Gastroesophageal sphincter (tissue), 3 donors: ENCODE measurements around the gene COMMD9.

Source experiments
- POLR2AphosphoS5 ChIP-seq: sonication (generic); formaldehyde crosslinking; IDR thresholded peaks from one replicate; pipeline ENCODE4 v1.6.1; 2017; ENCODE audit warnings: antibody characterized with exemption
- TF ChIP-seq, protein P1 (sequence below), 4 experiments: fragments of 200-600 bp in 2 of 4; fragments of 450-650 bp in 2 of 4; sonication (generic) in 1 of 4; IDR thresholded peaks; one replicate each; pipeline ENCODE4 v1.5.1; 2017 to 2019; ENCODE audit warnings: antibody characterized with exemption in 4 of 4, mild to moderate bottlenecking in 2 of 4, moderate library complexity in 2 of 4

DNA sequence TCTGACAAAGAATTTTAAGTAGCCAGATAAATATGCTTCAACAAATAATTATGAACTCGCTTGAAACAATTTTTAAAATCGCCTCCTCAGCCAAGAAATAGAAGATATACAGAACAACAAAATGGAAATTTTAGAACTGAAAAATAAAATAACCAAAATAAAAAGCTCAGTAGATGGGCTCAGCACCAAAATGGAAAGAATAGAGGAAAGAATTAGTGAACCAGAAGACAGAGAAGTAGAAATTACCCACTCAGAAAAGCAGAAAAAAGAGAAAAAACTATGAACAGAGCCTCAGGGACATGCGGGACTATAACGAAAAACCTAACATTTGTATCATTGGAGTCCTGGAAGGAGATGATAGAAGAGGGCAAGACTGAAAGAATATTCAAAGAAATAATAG lies 7.4 kb downstream of the COMMD9 start:
- no peak for TF ChIP-seq POLR2AphosphoS5
- TF ChIP-seq, protein P1, sequence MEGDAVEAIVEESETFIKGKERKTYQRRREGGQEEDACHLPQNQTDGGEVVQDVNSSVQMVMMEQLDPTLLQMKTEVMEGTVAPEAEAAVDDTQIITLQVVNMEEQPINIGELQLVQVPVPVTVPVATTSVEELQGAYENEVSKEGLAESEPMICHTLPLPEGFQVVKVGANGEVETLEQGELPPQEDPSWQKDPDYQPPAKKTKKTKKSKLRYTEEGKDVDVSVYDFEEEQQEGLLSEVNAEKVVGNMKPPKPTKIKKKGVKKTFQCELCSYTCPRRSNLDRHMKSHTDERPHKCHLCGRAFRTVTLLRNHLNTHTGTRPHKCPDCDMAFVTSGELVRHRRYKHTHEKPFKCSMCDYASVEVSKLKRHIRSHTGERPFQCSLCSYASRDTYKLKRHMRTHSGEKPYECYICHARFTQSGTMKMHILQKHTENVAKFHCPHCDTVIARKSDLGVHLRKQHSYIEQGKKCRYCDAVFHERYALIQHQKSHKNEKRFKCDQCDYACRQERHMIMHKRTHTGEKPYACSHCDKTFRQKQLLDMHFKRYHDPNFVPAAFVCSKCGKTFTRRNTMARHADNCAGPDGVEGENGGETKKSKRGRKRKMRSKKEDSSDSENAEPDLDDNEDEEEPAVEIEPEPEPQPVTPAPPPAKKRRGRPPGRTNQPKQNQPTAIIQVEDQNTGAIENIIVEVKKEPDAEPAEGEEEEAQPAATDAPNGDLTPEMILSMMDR (IDR thresholded peaks at IDR 0.05): no peak
